GM18951 (cell line): ENCODE measurements around the gene FAM83C.
"Not testable (repeated sequence)": the region's sequence is repeated elsewhere in the genome, so short reads cannot be mapped to it uniquely, and the experiment has no call there.

Experiments used
- POLR2A ChIP-seq: IDR thresholded peaks from 4 replicates; pipeline ENCODE4 v1.6.1; 2011; ENCODE audit warnings: mild to moderate bottlenecking; ENCODE audit not compliant: insufficient read length, insufficient read depth; ENCODE audit errors: extremely low read depth
- in situ Hi-C: fragments of 300-500 bp; cut with MboI; formaldehyde crosslinking; loops from one replicate; pipeline ENCODE4 v1.12.0; 2022; ENCODE audit warnings: low sequenced_read_pairs, mixed read lengths, inconsistent platforms; ENCODE audit not compliant: unreplicated experiment

FAM83C gene

DNA sequence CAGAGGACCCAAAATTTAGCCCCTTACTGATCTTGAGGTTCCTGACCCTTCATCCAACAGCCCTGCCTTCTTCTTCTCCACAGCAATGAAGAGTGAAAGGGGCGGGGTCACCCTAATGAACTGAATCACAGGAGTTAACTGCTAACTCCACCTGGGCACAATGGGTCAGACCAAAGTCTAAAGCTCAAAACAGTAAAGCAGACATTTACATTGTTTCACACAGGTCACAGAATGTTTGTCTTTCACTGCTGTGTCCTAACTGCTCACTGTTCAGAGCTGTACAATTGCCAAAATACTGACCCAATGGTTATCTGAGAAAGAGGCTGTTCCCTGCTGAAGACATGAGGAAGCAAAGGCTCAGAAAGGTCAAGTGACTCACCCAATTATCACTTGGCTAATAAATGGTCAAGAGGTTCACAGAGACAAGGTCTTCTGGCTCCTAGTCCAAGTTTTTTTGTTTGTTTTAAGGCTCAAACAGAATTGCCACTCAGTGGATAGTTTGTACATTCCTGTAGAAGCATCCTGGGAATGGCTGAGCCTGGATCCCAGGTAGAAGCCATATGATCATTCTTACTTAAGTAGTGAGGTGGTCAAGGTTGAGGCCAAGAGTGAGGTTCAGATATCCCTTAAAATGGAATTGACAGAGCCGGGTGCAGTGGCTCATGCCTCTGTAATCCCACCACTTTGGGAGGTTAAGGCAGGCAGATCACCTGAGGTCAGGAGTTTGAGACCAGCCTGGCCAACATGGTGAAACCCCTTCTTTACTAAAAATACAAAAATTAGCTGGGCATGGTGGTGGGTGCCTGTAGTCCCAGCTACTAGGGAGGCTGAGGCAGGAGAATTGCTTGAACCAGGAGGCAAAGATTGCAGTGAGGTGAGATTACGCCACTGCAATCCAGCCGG, 35.1 kb upstream of the FAM83C start:
- in situ Hi-C loops: no loop called here
- no peak for TF ChIP-seq POLR2A

DNA sequence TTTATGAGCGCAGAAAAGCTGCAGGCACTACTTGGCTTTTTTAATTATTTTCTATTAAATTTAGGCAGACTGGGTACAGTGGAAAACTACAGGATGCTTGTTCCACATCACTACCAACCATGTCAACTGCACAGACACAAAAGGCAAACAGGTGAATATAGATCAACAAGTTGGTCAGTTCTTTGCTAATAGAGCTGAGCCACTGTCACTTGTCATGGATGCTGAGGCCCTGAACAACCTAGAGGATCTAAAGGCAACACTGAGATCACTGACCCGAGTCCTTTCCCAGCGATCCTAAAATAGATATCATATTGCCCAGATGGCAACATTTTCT, 34.5 kb upstream of the FAM83C start:
- no peak for TF ChIP-seq POLR2A
- in situ Hi-C loops: no loop called here

GRCh38 chr20:35326021-35326739, 34.0 kb upstream of the FAM83C start:
- in situ Hi-C loops: no loop called here
- TF ChIP-seq POLR2A: no peak

DNA sequence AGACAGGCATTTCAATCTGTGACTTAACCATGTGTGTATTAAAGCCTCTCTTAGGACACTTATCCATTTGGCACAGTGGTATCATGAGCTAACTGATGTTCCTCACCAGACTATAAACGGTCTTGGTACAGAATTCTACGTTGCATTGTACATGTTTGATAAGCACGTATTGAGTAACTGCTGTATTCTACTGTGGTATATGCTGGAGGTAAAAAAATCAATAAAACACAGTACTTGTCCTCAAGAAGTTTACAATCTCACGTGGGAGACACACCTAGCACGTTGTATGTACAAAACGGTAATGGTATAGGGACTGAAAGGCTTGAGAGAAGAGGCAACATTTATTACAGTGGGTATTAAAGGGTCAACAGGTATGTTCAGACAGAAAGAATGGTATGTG, 33.2 kb upstream of the FAM83C start:
- in situ Hi-C loops: no loop called here
- no peak for TF ChIP-seq POLR2A

DNA sequence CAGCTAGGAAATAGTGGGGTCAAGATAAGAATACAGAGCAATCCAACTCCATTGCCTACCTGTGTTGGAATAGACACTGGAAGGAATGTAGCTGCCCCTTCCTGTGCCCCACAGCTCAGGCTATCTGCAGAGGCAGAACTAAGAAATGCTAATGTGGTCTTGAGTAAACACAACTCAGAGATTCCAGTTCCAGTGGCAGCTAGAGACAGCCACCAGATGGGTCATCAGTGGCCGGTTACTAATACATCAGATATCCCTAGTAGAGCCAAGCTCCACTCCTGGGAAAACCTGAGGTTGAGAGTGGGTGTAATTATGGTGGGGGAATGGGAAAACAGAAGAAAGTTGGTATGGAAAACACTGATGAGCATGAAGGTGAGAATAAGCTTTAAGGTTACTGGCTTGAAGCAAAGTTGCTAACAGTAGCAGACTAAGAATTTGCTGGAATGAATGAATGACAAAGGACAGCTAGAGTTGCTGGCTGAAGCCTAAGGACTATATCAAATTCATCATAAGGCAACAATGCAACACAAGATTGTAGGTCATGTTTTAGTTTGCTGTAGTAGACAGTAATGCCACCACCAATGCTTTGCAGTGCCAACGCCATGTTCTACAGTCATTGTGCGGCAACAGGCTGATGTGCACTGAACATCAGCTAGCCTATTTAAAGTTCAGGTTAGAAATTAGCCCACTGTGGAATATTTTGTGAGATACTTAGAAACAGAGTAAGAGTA, 28.3 kb upstream of the FAM83C start:
- in situ Hi-C loops: no loop called here
- no peak for TF ChIP-seq POLR2A

DNA sequence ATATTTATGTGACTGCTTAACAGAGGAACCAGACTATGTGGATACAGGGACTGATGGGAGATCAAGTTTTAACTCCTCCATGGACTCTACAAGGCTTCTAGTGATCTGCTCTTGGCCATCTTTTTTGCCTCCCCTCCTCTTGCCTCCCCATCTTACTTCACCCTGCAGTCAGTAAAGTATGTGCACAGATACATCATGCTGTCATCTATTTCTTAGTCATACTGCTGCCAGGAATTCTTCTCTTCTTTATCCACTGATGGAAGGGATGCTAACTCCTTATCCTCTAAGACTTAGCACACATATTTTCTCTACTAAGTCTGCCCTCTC, 27.6 kb upstream of the FAM83C start:
- no peak for TF ChIP-seq POLR2A
- in situ Hi-C loops: no loop called here

DNA sequence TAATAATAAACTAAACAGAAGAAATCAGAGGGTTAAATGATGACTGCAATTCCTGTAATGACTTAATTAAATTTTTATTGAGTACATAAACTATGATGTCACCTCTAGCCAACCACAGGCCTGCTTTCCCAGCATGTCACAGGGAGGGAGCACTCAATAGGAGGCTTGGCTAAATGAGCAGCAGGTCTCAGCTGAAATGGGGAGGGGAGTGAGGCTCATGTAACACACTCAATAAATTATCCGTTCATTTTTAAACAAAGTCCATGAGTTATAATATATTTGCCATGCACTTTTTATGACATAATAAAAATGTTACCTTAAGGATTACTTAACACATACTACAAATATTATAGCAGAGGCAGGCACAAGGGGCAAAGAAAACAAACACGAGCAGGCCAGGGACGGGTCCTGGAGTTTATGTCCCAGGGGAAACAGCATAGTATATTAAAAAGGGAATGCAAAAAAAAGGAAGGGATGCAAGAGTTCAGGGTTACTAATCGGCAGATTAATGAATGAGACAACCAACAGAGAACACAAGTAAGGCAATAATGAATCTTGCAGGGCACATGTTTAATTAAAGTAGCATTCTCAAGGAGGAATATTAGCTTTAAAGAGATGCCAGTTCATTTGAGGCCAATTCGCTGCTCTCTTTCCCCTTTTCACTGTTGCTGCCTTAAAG, 27.1 kb upstream of the FAM83C start:
- in situ Hi-C loops: no loop called here
- TF ChIP-seq POLR2A: no peak

- no peak for TF ChIP-seq POLR2A
- in situ Hi-C loops: no loop called here
Observed at GRCh38 chr20:35318502-35319157, 26.4 kb upstream of the FAM83C start.

GRCh38 chr20:35317416-35318210, 25.4 kb upstream of the FAM83C start:
- no peak for TF ChIP-seq POLR2A
- in situ Hi-C loops: no loop called here

DNA sequence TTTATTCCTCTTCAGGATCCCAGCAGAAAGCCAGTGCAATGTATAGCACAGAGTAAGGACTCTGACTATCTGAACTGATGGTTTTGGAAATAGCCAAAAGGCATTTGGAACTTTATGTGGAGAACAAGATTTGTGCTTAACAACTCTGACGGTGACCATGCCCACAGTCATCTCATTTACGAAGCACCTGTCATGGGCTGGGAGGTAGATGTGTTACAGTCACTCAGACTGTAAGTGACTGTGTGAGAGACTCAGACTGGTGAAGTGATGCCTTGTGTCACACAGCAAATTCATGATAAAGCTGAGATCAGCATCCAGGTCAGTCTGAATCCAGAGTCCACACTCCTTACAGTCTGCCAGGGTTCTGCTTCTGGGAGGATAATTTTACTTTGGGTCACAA, 23.9 kb upstream of the FAM83C start:
- TF ChIP-seq POLR2A: no peak
- in situ Hi-C loops: no loop called here

DNA sequence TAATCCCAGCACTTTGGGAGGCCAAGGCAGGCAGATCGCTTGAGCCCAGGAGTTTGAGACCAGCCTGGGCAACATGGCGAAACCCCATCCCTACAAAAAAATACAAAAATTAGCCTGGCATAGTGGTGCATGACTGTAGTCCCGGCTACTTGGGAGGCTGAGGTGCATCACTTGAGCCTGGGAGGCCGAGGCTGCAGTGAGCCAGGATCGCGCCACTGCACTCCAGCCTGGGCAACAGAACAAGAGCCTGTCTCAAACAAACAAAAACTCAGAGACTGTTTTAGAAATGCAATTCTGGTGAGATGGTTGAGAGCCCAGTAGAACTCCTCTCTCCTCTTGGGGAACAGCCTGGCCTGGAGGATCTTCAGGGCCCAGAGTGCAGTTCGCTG, 23.4 kb upstream of the FAM83C start:
- in situ Hi-C loops: not testable (repeated sequence)
